Endothelial cell of umbilical vein (primary cell): ENCODE measurements around the gene MYMX. TPM values are rescaled to one million over a fixed set of nuclear protein-coding genes. Genes with fewer than 3 reads are reported as not detected.

Experiments
- BruUV-seq: library from RNA; stranded (reverse); fragments of 400-500 nt; replicated peaks from 2 replicates; lab custom pipeline; 2021; lab: Mats Ljungman, UMichigan
- CTCF ChIA-PET: fragments of 300-600, 350-600 bp; sonication (Branson Sonifier 250); formaldehyde crosslinking; loops from one replicate; lab custom pipeline; 2021; ENCODE audit warnings: antibody characterized with exemption, inconsistent platforms; lab: Charles Lee
- POLR2A ChIA-PET: fragments of 300-600, 350-600 bp; sonication (Branson Sonifier 250); formaldehyde crosslinking; loops from one replicate; lab custom pipeline; 2021; ENCODE audit warnings: antibody characterized with exemption, inconsistent platforms; lab: Charles Lee
- DNase-seq: peaks from one replicate; pipeline ENCODE4 v3.0.0-alpha.2; 2011; ENCODE audit warnings: low read depth, low spot score
- FAIRE-seq: peaks from 2 replicates; lab custom pipeline; 2011; peaks lifted over from hg19 to GRCh38; lab: Jason Lieb, UNC
- H2AFZ ChIP-seq: 2 replicates; pipeline ENCODE4 v1.6.0; 2012; ENCODE audit warnings: low read depth, low read length, control low read depth, inconsistent platforms
- H3K27ac ChIP-seq: 2 replicates; pipeline ENCODE4 v1.5.1; 2011; ENCODE audit warnings: low read depth, mild to moderate bottlenecking, control low read depth, low read length, moderate library complexity; ENCODE audit not compliant: insufficient read depth
- H3K27me3 ChIP-seq, 2 experiments: 2 replicates each; pipeline versions ENCODE4 v1.6.0 to v1.6.1; 2011; ENCODE audit warnings: low read length in 2 of 2, mixed read lengths in 1 of 2; ENCODE audit not compliant: control insufficient read depth in 2 of 2, insufficient read depth in 2 of 2
- H3K36me3 ChIP-seq, 2 experiments: 2 replicates in 1 of 2; 3 replicates in 1 of 2; pipeline ENCODE4 v1.5.1; 2011; ENCODE audit warnings: low read length in 2 of 2, mild to moderate bottlenecking in 1 of 2, moderate library complexity in 1 of 2; ENCODE audit not compliant: control insufficient read depth in 2 of 2, insufficient read depth in 2 of 2; ENCODE audit errors: extremely low read depth in 1 of 2
- H3K4me1 ChIP-seq: 3 replicates; pipeline ENCODE4 v1.5.1; 2011; ENCODE audit warnings: mild to moderate bottlenecking, low read length; ENCODE audit not compliant: control insufficient read depth, insufficient read depth; ENCODE audit errors: extremely low read depth
- H3K4me2 ChIP-seq: 2 replicates; pipeline ENCODE4 v1.6.1; 2011; ENCODE audit warnings: low read length, control low read depth, mixed read lengths; ENCODE audit not compliant: insufficient read depth
- H3K4me3 ChIP-seq, 3 experiments: fragments of 200-600 bp in 1 of 3; sonication (generic), shearing (Covaris generic) in 1 of 3; replicated peaks in 1 of 3; 2 replicates each; pipeline ENCODE4 v1.5.1; 2011 to 2016; ENCODE audit warnings: control low read depth in 3 of 3, low read length in 3 of 3, mild to moderate bottlenecking in 2 of 3, inconsistent platforms in 1 of 3, low read depth in 1 of 3, moderate library complexity in 1 of 3; ENCODE audit not compliant: insufficient read depth in 1 of 3
- H3K79me2 ChIP-seq: 2 replicates; pipeline ENCODE4 v1.6.0; 2012; ENCODE audit warnings: low read length, inconsistent platforms; ENCODE audit not compliant: control insufficient read depth, insufficient read depth
- H3K9ac ChIP-seq: replicated peaks from 2 replicates; pipeline ENCODE3; 2011; ENCODE audit warnings: low read length, control low read depth; ENCODE audit not compliant: insufficient read depth; ENCODE audit errors: extremely low read depth
- H3K9me1 ChIP-seq: replicated peaks from 3 replicates; pipeline ENCODE4 v1.6.0; 2011; ENCODE audit warnings: mild to moderate bottlenecking, low read length; ENCODE audit not compliant: control insufficient read depth, insufficient read depth; ENCODE audit errors: extremely low read depth
- H3K9me3 ChIP-seq: replicated peaks from 2 replicates; pipeline ENCODE4 v1.5.1; 2012; ENCODE audit warnings: low read length, inconsistent platforms; ENCODE audit not compliant: control insufficient read depth, insufficient read depth
- H4K20me1 ChIP-seq: replicated peaks from 2 replicates; pipeline ENCODE3; 2011; ENCODE audit warnings: mild to moderate bottlenecking, low read length; ENCODE audit not compliant: control insufficient read depth, insufficient read depth; ENCODE audit errors: extremely low read depth
- CTCF ChIP-seq, 2 donors: IDR thresholded peaks; 1 replicate in 1 of 2; 2 replicates in 1 of 2; pipeline ENCODE4 v1.5.1; 2011; ENCODE audit warnings: low read length in 2 of 2, mild to moderate bottlenecking in 2 of 2, moderate library complexity in 2 of 2, control low read depth in 1 of 2, inconsistent platforms in 1 of 2, low read depth in 1 of 2; ENCODE audit not compliant: insufficient read depth in 1 of 2; ENCODE audit errors: extremely low read depth in 1 of 2
- GATA2 ChIP-seq: IDR thresholded peaks from 2 replicates; pipeline ENCODE4 v1.7.0; 2011; ENCODE audit warnings: low read depth, mild to moderate bottlenecking, moderate library complexity, mixed read lengths, low read length; ENCODE audit not compliant: insufficient read length, insufficient read depth
- MAX ChIP-seq: IDR thresholded peaks from 2 replicates; pipeline ENCODE4 v1.6.1; 2011; ENCODE audit not compliant: insufficient read depth, insufficient read length
- POLR2AphosphoS5 ChIP-seq: IDR thresholded peaks from 2 replicates; pipeline ENCODE4 v1.6.1; 2012; ENCODE audit warnings: low read depth, mild to moderate bottlenecking, control low read depth, low read length, moderate library complexity; ENCODE audit not compliant: insufficient read depth
- dilution Hi-C: fragments of 300-500 bp; cut with MboI; formaldehyde crosslinking; loops from one replicate; pipeline ENCODE4 v1.15.0; 2019; ENCODE audit warnings: low sequenced_read_pairs; ENCODE audit not compliant: extremely low pct_ligation_motif_present
- intact Hi-C: fragments of 100-400 bp; cut with micrococcal nuclease; formaldehyde crosslinking; loops from one replicate; pipeline ENCODE4 v1.10.0; 2022
- polyA plus RNA-seq, 4 experiments: library from polyadenylated mRNA; depleted of rRNA in 3 of 4; stranded (reverse) in 3 of 4; unstranded in 1 of 4; fragments of >200 nt; gene quantifications; 2 replicates each; pipeline versions ENCODE4 v1.2.1 to v1.2.3, GENCODE V29; 2011 to 2012; ENCODE audit warnings: missing spikeins in 1 of 4
- total RNA-seq: library from RNA; stranded (reverse); gene quantifications from 2 replicates; pipeline ENCODE4 v1.2.3, GENCODE V29; 2021

The MYMX gene
- total and polyA plus RNA-seq, 2 donors (not counting 3 experiments of a cell fraction or from before 2014, with no cell fraction given), result 0.18 TPM; not detected in 1

- Histone ChIP-seq H3K27me3 (no peaks in the 10 kb centered on the region), H3K4me2 (no peak overlapping the region), H4K20me1 (no peaks in the 10 kb centered on the region), H3K4me3 (no peak overlapping the region), H2AFZ (no peak overlapping the region), H3K27ac (no peak overlapping the region), H3K9ac (no peak overlapping the region), H3K4me1 (peaks cover 30% of the 10 kb centered on the region), H3K9me3 (no peaks in the 10 kb centered on the region), H3K79me2 (peaks cover 64% of the 10 kb centered on the region), H3K9me1 (no peaks in the 10 kb centered on the region), H3K36me3 (peaks cover 8 to 33% of the 10 kb centered on the region in 2 experiments)
- TF ChIP-seq POLR2AphosphoS5, result no peak
- TF ChIP-seq GATA2, result no peak
- TF ChIP-seq MAX, result no peak
- TF ChIP-seq CTCF (IDR thresholded peaks at IDR 0.05; ENCODE audit: extremely low read depth in 1 of 2, insufficient read depth in 1 of 2, low read depth in 1 of 2, low read length in 2 of 2), result no peak
- no peak for DNase-seq
- BruUV-seq, result no TSS peak
- dilution Hi-C loops (no loop called here), intact Hi-C loops (no loop called here)
- ChIA-PET POLR2A (no interaction called here), CTCF (interaction anchor here (3.0 kb wide), 1 partner anchor 56 kb away, joined by 22 read pairs; no protein-coding TSS in a partner anchor)
- FAIRE-seq, result no peak
Measured at GRCh38 chr6:44228836-44229235, 12.1 kb downstream of the MYMX start.
